Fibroblast of the aortic adventitia (primary cell): ENCODE results near the gene IGFBPL1. TPM values are rescaled to one million over a fixed set of nuclear protein-coding genes. Genes with fewer than 3 reads are reported as not detected.
"Not testable (repeated sequence)": the region's sequence is repeated elsewhere in the genome, so short reads cannot be mapped to it uniquely, and the experiment has no call there.

Experiments used
- DNase-seq: peaks from one replicate; pipeline ENCODE4 v3.0.0-alpha.2; 2010; ENCODE audit warnings: low read depth
- H3K4me3 ChIP-seq: 2 replicates; pipeline ENCODE4 v1.5.1; 2011; ENCODE audit warnings: low read depth, mild to moderate bottlenecking, control low read depth, low read length, moderate library complexity
- CTCF ChIP-seq: IDR thresholded peaks from 2 replicates; pipeline ENCODE4 v1.5.1; 2011; ENCODE audit warnings: mild to moderate bottlenecking, low read length, control low read depth, inconsistent platforms; ENCODE audit not compliant: insufficient read depth
- total RNA-seq: library from RNA; depleted of rRNA; stranded (reverse); fragments of >200 nt; gene quantifications from 2 replicates; pipeline ENCODE4 v1.2.3, GENCODE V29; 2012; ENCODE audit warnings: low replicate concordance

Gene IGFBPL1
- total RNA-seq, 1 donor, result not detected

- no peak overlapping the region for H3K4me3 ChIP-seq
- TF ChIP-seq CTCF, result no peak
- DNase-seq, result no peak
Measured at GRCh38 chr9:38380872-38381534, 43.3 kb downstream of the IGFBPL1 start.

- no peak for TF ChIP-seq CTCF
- DNase-seq, result no peak
- no peak overlapping the region for H3K4me3 ChIP-seq
Measured at GRCh38 chr9:38380230-38380871, 43.9 kb downstream of the IGFBPL1 start.

- H3K4me3 ChIP-seq, DNase-seq: not testable (repeated sequence)
Measured at GRCh38 chr9:38377336-38378083, 46.7 kb downstream of the IGFBPL1 start.

GRCh38 chr9:38376021-38376670 lies 48.1 kb downstream of the IGFBPL1 start:
- no peak overlapping the region for H3K4me3 ChIP-seq

GRCh38 chr9:38375572-38375963 lies 48.7 kb downstream of the IGFBPL1 start:
- no peak overlapping the region for H3K4me3 ChIP-seq
- TF ChIP-seq CTCF, result no peak
- DNase-seq, result no peak

More at GRCh38 chr9:38376021-38376670, 48.1 kb downstream of the IGFBPL1 start:
- no peak for DNase-seq
- no peak for TF ChIP-seq CTCF

- no peak for DNase-seq
- no peak for TF ChIP-seq CTCF
Measured at GRCh38 chr9:38374847-38375571, 49.2 kb downstream of the IGFBPL1 start.

More at GRCh38 chr9:38374847-38375571, 49.2 kb downstream of the IGFBPL1 start:
- H3K4me3 ChIP-seq, result no peak overlapping the region
